Ovary (tissue), 3 donors: ENCODE data around the gene SEH1L.
"Not testable (repeated sequence)": the region's sequence is repeated elsewhere in the genome, so short reads cannot be mapped to it uniquely, and the experiment has no call there.

Experiments used
- EP300 ChIP-seq: sonication (generic); formaldehyde crosslinking; IDR thresholded peaks from one replicate; pipeline ENCODE4 v1.6.1; 2017; ENCODE audit warnings: antibody characterized with exemption
- POLR2A ChIP-seq: fragments of 450-650 bp; IDR thresholded peaks from one replicate; pipeline ENCODE4 v1.6.1; 2017; ENCODE audit warnings: antibody characterized with exemption, mild to moderate bottlenecking, moderate library complexity
- TF ChIP-seq, protein P1 (sequence below), 3 donors: fragments of 450-650 bp in 2 of 3; fragments of 200-600 bp in 1 of 3; IDR thresholded peaks; one replicate each; pipeline versions ENCODE4 v1.5.1 to v1.8.0; 2016 to 2022; ENCODE audit warnings: antibody characterized with exemption in 3 of 3, mild to moderate bottlenecking in 1 of 3
- donor health status: DM: no; HTN: no; CAD: no.

DNA sequence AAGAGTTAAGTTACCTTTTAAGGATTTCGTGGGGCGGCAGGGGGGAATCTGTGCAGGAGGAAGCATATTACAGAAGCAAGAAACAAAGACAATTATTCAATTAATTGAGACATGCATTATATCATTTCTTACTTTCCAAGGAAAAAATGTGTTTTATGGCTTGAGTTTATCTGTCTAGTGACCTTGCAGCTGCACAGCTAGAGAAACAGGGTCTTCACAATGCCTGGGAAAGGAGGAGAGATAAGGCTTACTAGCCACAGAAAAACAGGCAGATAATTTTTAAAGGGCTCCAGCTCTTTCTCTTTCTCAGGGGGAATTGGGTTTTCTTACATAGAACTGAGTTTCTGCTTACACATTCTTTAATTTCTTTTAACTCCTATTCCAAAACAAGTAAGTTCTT, 49.5 kb downstream of the SEH1L start:
- TF ChIP-seq, protein P1, sequence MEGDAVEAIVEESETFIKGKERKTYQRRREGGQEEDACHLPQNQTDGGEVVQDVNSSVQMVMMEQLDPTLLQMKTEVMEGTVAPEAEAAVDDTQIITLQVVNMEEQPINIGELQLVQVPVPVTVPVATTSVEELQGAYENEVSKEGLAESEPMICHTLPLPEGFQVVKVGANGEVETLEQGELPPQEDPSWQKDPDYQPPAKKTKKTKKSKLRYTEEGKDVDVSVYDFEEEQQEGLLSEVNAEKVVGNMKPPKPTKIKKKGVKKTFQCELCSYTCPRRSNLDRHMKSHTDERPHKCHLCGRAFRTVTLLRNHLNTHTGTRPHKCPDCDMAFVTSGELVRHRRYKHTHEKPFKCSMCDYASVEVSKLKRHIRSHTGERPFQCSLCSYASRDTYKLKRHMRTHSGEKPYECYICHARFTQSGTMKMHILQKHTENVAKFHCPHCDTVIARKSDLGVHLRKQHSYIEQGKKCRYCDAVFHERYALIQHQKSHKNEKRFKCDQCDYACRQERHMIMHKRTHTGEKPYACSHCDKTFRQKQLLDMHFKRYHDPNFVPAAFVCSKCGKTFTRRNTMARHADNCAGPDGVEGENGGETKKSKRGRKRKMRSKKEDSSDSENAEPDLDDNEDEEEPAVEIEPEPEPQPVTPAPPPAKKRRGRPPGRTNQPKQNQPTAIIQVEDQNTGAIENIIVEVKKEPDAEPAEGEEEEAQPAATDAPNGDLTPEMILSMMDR (IDR thresholded peaks at IDR 0.05), result not testable (repeated sequence)
- TF ChIP-seq POLR2A, EP300: not testable (repeated sequence)
